ENCODE results near the gene SLC48A1.

Gene SLC48A1

GRCh38 chr12:47773062-47773857 lies at the start of gene SLC48A1:
Gene SLC48A1, plus strand, starts transcription at chr12:47773238. Its CDS starts 67 bp downstream, at chr12:47773305.
- peak within 1 kb of the TSS; percentile 20; the same call in 1 of the 2 replicates for H3K27ac ChIP-seq (ENCODE audit: low read length)
- peak within 1 kb of the TSS; percentile 86 for H3K9ac ChIP-seq (ENCODE audit: low read length)
- peaks cover 29% of the 10 kb centered on the region for H3K4me1 ChIP-seq (ENCODE audit: low read length)
- peaks cover 12% of the 10 kb centered on the region for H3K79me2 ChIP-seq (ENCODE audit: low read length)
- TF ChIP-seq, protein P1, sequence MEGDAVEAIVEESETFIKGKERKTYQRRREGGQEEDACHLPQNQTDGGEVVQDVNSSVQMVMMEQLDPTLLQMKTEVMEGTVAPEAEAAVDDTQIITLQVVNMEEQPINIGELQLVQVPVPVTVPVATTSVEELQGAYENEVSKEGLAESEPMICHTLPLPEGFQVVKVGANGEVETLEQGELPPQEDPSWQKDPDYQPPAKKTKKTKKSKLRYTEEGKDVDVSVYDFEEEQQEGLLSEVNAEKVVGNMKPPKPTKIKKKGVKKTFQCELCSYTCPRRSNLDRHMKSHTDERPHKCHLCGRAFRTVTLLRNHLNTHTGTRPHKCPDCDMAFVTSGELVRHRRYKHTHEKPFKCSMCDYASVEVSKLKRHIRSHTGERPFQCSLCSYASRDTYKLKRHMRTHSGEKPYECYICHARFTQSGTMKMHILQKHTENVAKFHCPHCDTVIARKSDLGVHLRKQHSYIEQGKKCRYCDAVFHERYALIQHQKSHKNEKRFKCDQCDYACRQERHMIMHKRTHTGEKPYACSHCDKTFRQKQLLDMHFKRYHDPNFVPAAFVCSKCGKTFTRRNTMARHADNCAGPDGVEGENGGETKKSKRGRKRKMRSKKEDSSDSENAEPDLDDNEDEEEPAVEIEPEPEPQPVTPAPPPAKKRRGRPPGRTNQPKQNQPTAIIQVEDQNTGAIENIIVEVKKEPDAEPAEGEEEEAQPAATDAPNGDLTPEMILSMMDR (IDR thresholded peaks at IDR 0.05; ENCODE audit: low read depth, low read length), result peak; percentile 34
- TF ChIP-seq EZH2phosphoT487 (IDR thresholded peaks at IDR 0.05; ENCODE audit: low read depth), result no peak
- peaks cover 8% of the 10 kb centered on the region for H3K27me3 ChIP-seq (ENCODE audit: low read depth, low read length)
- peak within 1 kb of the TSS; percentile 71 for H2AFZ ChIP-seq (ENCODE audit: low read depth, low read length)
- peak within 1 kb of the TSS; percentile 91 for H3K4me2 ChIP-seq (ENCODE audit: low read length)
- H3K9me3 ChIP-seq (ENCODE audit: insufficient read depth, low read length), result no peaks in the 10 kb centered on the region
- no peaks in the 10 kb centered on the region for H3K36me3 ChIP-seq (replicated peaks; ENCODE audit: low read depth, low read length)
- H4K20me1 ChIP-seq (ENCODE audit: insufficient read depth, low read length), result 0 out of 2 replicates have a peak, but pooled peaks cover 3% of the 10 kb centered on the region
- H3K4me3 ChIP-seq (ENCODE audit: low read length), result peak within 1 kb of the TSS; percentile 99

GRCh38 chr12:47725091-47725772 lies 47.8 kb upstream of the SLC48A1 start, which contains the start of gene ENDOU:
Gene ENDOU, minus strand, starts transcription at chr12:47725490. Its CDS starts 77 bp downstream, at chr12:47725413.
- peak within 1 kb of the TSS; percentile 48 for H3K4me2 ChIP-seq (ENCODE audit: low read length)
- H3K27ac ChIP-seq (ENCODE audit: low read length), result peak within 1 kb of the TSS; percentile 18; the same call in 1 of the 2 replicates
- H3K36me3 ChIP-seq (replicated peaks; ENCODE audit: low read depth, low read length), result peaks cover 5% of the 10 kb centered on the region
- no peak within 1 kb of the TSS; the same call in 1 of the 2 replicates for H3K9ac ChIP-seq (ENCODE audit: low read length)
- no peak for TF ChIP-seq EZH2phosphoT487 (IDR thresholded peaks at IDR 0.05; ENCODE audit: low read depth)
- TF ChIP-seq, protein P1 (IDR thresholded peaks at IDR 0.05; ENCODE audit: low read depth, low read length), result no peak
- no peaks in the 10 kb centered on the region for H3K79me2 ChIP-seq (ENCODE audit: low read length)
- H3K9me3 ChIP-seq (ENCODE audit: insufficient read depth, low read length), result no peaks in the 10 kb centered on the region
- no peak within 1 kb of the TSS for H3K4me3 ChIP-seq (ENCODE audit: low read length)
- H4K20me1 ChIP-seq (ENCODE audit: insufficient read depth, low read length), result no peaks in the 10 kb centered on the region
- no peaks in the 10 kb centered on the region for H3K27me3 ChIP-seq (ENCODE audit: low read depth, low read length)
- no peak within 1 kb of the TSS for H2AFZ ChIP-seq (ENCODE audit: low read depth, low read length)
- H3K4me1 ChIP-seq (ENCODE audit: low read length), result peaks cover 23% of the 10 kb centered on the region

DNA sequence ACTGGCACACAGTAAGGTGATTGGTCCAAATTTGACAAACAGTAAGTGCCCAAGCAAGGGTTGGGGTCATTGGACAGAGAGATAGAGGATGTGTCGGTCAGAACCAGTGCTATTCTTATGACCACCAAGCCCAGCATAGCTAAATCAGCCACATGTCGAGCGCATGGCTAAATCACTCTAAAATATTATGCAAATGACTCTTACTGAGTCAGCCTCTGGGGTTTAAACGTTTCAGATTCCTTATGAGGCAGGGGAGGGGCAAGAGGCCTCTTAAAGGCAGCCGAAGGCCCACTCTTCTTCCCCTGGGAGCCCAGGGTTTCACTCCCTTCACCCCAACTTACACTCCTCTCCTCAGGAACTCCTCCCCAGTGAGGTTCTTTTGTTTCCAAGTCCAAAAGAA lies 47.1 kb upstream of the SLC48A1 start:
- TF ChIP-seq, protein P1 (IDR thresholded peaks at IDR 0.05; ENCODE audit: low read depth, low read length), result no peak
- TF ChIP-seq EZH2phosphoT487 (IDR thresholded peaks at IDR 0.05; ENCODE audit: low read depth), result no peak
- H2AFZ ChIP-seq (ENCODE audit: low read depth, low read length), result no peak overlapping the region
- peak overlapping the region; percentile 18; the same call in 1 of the 2 replicates for H3K27ac ChIP-seq (ENCODE audit: low read length)
- no peaks in the 10 kb centered on the region for H3K79me2 ChIP-seq (ENCODE audit: low read length)
- no peak overlapping the region for H3K4me3 ChIP-seq (ENCODE audit: low read length)
- H3K36me3 ChIP-seq (replicated peaks; ENCODE audit: low read depth, low read length), result peaks cover 5% of the 10 kb centered on the region
- no peak overlapping the region; the same call in 1 of the 2 replicates for H3K9ac ChIP-seq (ENCODE audit: low read length)
- H3K4me2 ChIP-seq (ENCODE audit: low read length), result peak overlapping the region; percentile 48
- no peaks in the 10 kb centered on the region for H3K9me3 ChIP-seq (ENCODE audit: insufficient read depth, low read length)
- no peaks in the 10 kb centered on the region for H3K27me3 ChIP-seq (ENCODE audit: low read depth, low read length)
- H3K4me1 ChIP-seq (ENCODE audit: low read length), result peaks cover 23% of the 10 kb centered on the region
- H4K20me1 ChIP-seq (ENCODE audit: insufficient read depth, low read length), result no peaks in the 10 kb centered on the region

DNA sequence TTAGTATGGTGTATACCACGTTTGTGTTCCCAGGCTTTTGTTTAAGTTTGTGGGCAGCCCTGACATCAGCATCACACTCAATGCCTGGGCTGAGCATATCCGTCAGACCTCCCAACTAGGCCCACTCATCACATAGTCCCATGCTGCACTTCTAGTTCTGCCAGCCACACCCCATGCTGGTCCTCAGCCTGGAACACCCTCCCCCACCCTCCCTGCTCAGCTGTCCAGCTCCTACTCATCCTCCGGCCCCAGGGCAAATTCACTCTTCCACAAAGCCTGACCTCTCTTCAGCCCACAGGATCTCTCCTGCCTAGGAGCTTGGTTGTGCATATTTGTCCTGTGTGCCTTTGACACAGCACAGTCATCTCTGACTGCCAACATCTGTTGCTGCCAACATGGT lies 43.8 kb upstream of the SLC48A1 start:
- H3K9me3 ChIP-seq (ENCODE audit: insufficient read depth, low read length), result no peaks in the 10 kb centered on the region
- H4K20me1 ChIP-seq (ENCODE audit: insufficient read depth, low read length), result no peaks in the 10 kb centered on the region
- no peak overlapping the region for H3K27ac ChIP-seq (ENCODE audit: low read length)
- no peak overlapping the region for H3K4me3 ChIP-seq (ENCODE audit: low read length)
- no peak overlapping the region for H3K9ac ChIP-seq (ENCODE audit: low read length)
- no peak overlapping the region for H2AFZ ChIP-seq (ENCODE audit: low read depth, low read length)
- peaks cover 23% of the 10 kb centered on the region for H3K4me1 ChIP-seq (ENCODE audit: low read length)
- H3K4me2 ChIP-seq (ENCODE audit: low read length), result no peak overlapping the region
- no peaks in the 10 kb centered on the region for H3K79me2 ChIP-seq (ENCODE audit: low read length)
- H3K36me3 ChIP-seq (replicated peaks; ENCODE audit: low read depth, low read length), result peaks cover 5% of the 10 kb centered on the region
- TF ChIP-seq, protein P1 (IDR thresholded peaks at IDR 0.05; ENCODE audit: low read depth, low read length), result no peak
- TF ChIP-seq EZH2phosphoT487 (IDR thresholded peaks at IDR 0.05; ENCODE audit: low read depth), result no peak
- H3K27me3 ChIP-seq (ENCODE audit: low read depth, low read length), result no peaks in the 10 kb centered on the region
